HG02973 (cell line): ENCODE results near the gene TIMM10B.
A peak's percentile ranks its signal among the peaks of the same experiment; 100 is the strongest.

Experiments used
- ATAC-seq: cut with Tn5 transposase; IDR thresholded peaks from one replicate; pipeline ENCODE4 v1.9.1; 2021; ENCODE audit warnings: moderate library complexity; ENCODE audit not compliant: unreplicated experiment

TIMM10B gene

GRCh38 chr11:6469599-6469998 is 11.7 kb upstream of the TIMM10B start:
- ATAC-seq = no peak

GRCh38 chr11:6472934-6473333 is 8.4 kb upstream of the TIMM10B start:
- no peak for ATAC-seq

GRCh38 chr11:6473451-6474412 is 7.6 kb upstream of the TIMM10B start, which contains the start of gene TRIM3:
Gene TRIM3 (minus strand): TSS chr11:6473941. CDS start chr11:6465695, 8,246 bp downstream.
- peak; percentile 46 for ATAC-seq

GRCh38 chr11:6474413-6474792 is 6.9 kb upstream of the TIMM10B start:
- ATAC-seq = no peak

- no peak for ATAC-seq
These were observed 6.3 kb upstream of the TIMM10B start for GRCh38 chr11:6474806-6475500.

- no peak for ATAC-seq
These were observed 5.4 kb upstream of the TIMM10B start for GRCh38 chr11:6475936-6476335.

- ATAC-seq = no peak
These were observed 4.7 kb upstream of the TIMM10B start for GRCh38 chr11:6476571-6476970.

- no peak for ATAC-seq
These were observed 894 bp upstream of the TIMM10B start for GRCh38 chr11:6480299-6480914.

- ATAC-seq = peak; percentile 7
These were observed 599 bp downstream of the TIMM10B start for GRCh38 chr11:6481924-6482275.

- ATAC-seq = no peak
These were observed 1.1 kb downstream of the TIMM10B start for GRCh38 chr11:6482441-6482840.

GRCh38 chr11:6483015-6483414 is 1.7 kb downstream of the TIMM10B start:
- no peak for ATAC-seq

GRCh38 chr11:6485661-6486060 is 4.4 kb downstream of the TIMM10B start:
- ATAC-seq = no peak

- ATAC-seq = no peak
These were observed 5.0 kb downstream of the TIMM10B start for GRCh38 chr11:6486256-6486655.

GRCh38 chr11:6486938-6487337 is 5.6 kb downstream of the TIMM10B start:
- ATAC-seq = no peak

GRCh38 chr11:6488342-6488741 is 7.0 kb downstream of the TIMM10B start:
- no peak for ATAC-seq

- no peak for ATAC-seq
These were observed 7.5 kb downstream of the TIMM10B start for GRCh38 chr11:6488821-6489220.

GRCh38 chr11:6489306-6489705 is 8.0 kb downstream of the TIMM10B start:
- no peak for ATAC-seq

- no peak for ATAC-seq
These were observed 16.0 kb downstream of the TIMM10B start, which contains the start of gene DNHD1 for GRCh38 chr11:6497069-6497839. Gene DNHD1 (plus strand): TSS chr11:6497280. CDS start chr11:6498216, 936 bp downstream.

- ATAC-seq = no peak
These were observed 16.8 kb downstream of the TIMM10B start for GRCh38 chr11:6498121-6498520.

GRCh38 chr11:6498544-6498943 is 17.2 kb downstream of the TIMM10B start:
- no peak for ATAC-seq

GRCh38 chr11:6502382-6502781 is 21.1 kb downstream of the TIMM10B start:
- no peak for ATAC-seq
